Stomach smooth muscle (tissue), 2 donors: ENCODE results near the gene NTRK1.

Experiments
- H3K27ac ChIP-seq: one replicate; pipeline ENCODE4 v1.7.0; 2013; ENCODE audit warnings: mild to moderate bottlenecking, low read length, inconsistent platforms
- H3K27me3 ChIP-seq, 2 donors: one replicate each; pipeline ENCODE4 v1.7.0; 2013; ENCODE audit warnings: low read length in 2 of 2; ENCODE audit not compliant: insufficient read depth in 2 of 2, control insufficient read depth in 1 of 2
- H3K36me3 ChIP-seq, 2 donors: one replicate each; pipeline ENCODE4 v1.7.0; 2013; ENCODE audit warnings: low read length in 2 of 2; ENCODE audit not compliant: control insufficient read depth in 2 of 2, insufficient read depth in 2 of 2
- H3K4me1 ChIP-seq: one replicate; pipeline ENCODE4 v1.7.0; 2013; ENCODE audit warnings: low read length; ENCODE audit not compliant: control insufficient read depth, insufficient read depth
- H3K4me3 ChIP-seq, 2 donors: one replicate each; pipeline ENCODE4 v1.7.0; 2013; ENCODE audit warnings: low read length in 2 of 2
- H3K9ac ChIP-seq, 2 donors: one replicate each; pipeline ENCODE4 v1.7.0; 2013; ENCODE audit warnings: low read length in 2 of 2, mild to moderate bottlenecking in 1 of 2
- H3K9me3 ChIP-seq, 2 donors: one replicate each; pipeline ENCODE4 v1.7.0; 2013; ENCODE audit warnings: low read length in 2 of 2; ENCODE audit not compliant: control insufficient read depth in 2 of 2
- donor health status: healthy.
- donor health status: Pancreatic carcinoma.

Gene NTRK1

GRCh38 chr1:156892190-156893047 lies 31.8 kb downstream of the NTRK1 start:
- H3K36me3 ChIP-seq, result no peaks in the 10 kb centered on the region
- H3K4me3 ChIP-seq, result peak overlapping the region; percentile 25 to 60
- H3K9me3 ChIP-seq, result no peaks in the 10 kb centered on the region
- peaks cover 26 to 34% of the 10 kb centered on the region in 2 donors for H3K27me3 ChIP-seq
- no peak overlapping the region for H3K27ac ChIP-seq
- H3K9ac ChIP-seq, result peak overlapping the region; percentile 33 to 47
- peaks cover 28% of the 10 kb centered on the region for H3K4me1 ChIP-seq

- H3K27ac ChIP-seq, result peak within 1 kb of the TSS; percentile 55
- H3K36me3 ChIP-seq, result no peaks in the 10 kb centered on the region
- peaks cover 28% of the 10 kb centered on the region for H3K4me1 ChIP-seq
- no peaks in the 10 kb centered on the region for H3K9me3 ChIP-seq
- peaks cover 22 to 34% of the 10 kb centered on the region in 2 donors for H3K27me3 ChIP-seq
- peak within 1 kb of the TSS; percentile 65 to 68 for H3K4me3 ChIP-seq
- H3K9ac ChIP-seq, result peak within 1 kb of the TSS; percentile 21 to 53
Measured at GRCh38 chr1:156893048-156893953, 32.6 kb downstream of the NTRK1 start, which contains the start of gene PEAR1. Gene PEAR1, plus strand, starts transcription at chr1:156893718. Its CDS starts 10,209 bp downstream, at chr1:156903927.

GRCh38 chr1:156894001-156894400 lies 33.3 kb downstream of the NTRK1 start:
- H3K27me3 ChIP-seq, result peaks cover 19 to 34% of the 10 kb centered on the region in 2 donors
- peak overlapping the region; percentile 55 for H3K27ac ChIP-seq
- no peaks in the 10 kb centered on the region for H3K36me3 ChIP-seq
- peak overlapping the region; percentile 65 to 68 for H3K4me3 ChIP-seq
- H3K9me3 ChIP-seq, result no peaks in the 10 kb centered on the region
- H3K9ac ChIP-seq, result peak overlapping the region; percentile 21 to 53
- H3K4me1 ChIP-seq, result peaks cover 28% of the 10 kb centered on the region

GRCh38 chr1:156894711-156895454 lies 34.2 kb downstream of the NTRK1 start:
- peak overlapping the region; percentile 5 to 27 for H3K9ac ChIP-seq
- no peaks in the 10 kb centered on the region for H3K9me3 ChIP-seq
- peak overlapping the region in 1 of 2 donors; percentile 68 for H3K4me3 ChIP-seq
- H3K36me3 ChIP-seq, result no peaks in the 10 kb centered on the region
- H3K4me1 ChIP-seq, result peaks cover 30% of the 10 kb centered on the region
- peak overlapping the region; percentile 55 for H3K27ac ChIP-seq
- peaks cover 19 to 34% of the 10 kb centered on the region in 2 donors for H3K27me3 ChIP-seq

- Histone ChIP-seq H3K9ac (peak overlapping the region in 1 of 2 donors; percentile 9), H3K4me3 (no peak overlapping the region), H3K4me1 (peaks cover 30% of the 10 kb centered on the region), H3K9me3 (no peaks in the 10 kb centered on the region), H3K27ac (peak overlapping the region; percentile 55), H3K27me3 (peaks cover 19 to 34% of the 10 kb centered on the region in 2 donors), H3K36me3 (no peaks in the 10 kb centered on the region)
Measured at GRCh38 chr1:156895455-156895812, 34.8 kb downstream of the NTRK1 start.

GRCh38 chr1:156895927-156896326 lies 35.3 kb downstream of the NTRK1 start:
- no peak overlapping the region for H3K27ac ChIP-seq
- H3K27me3 ChIP-seq, result peaks cover 19 to 34% of the 10 kb centered on the region in 2 donors
- no peak overlapping the region for H3K4me3 ChIP-seq
- peaks cover 32% of the 10 kb centered on the region for H3K4me1 ChIP-seq
- H3K36me3 ChIP-seq, result no peaks in the 10 kb centered on the region
- H3K9me3 ChIP-seq, result no peaks in the 10 kb centered on the region
- H3K9ac ChIP-seq, result no peak overlapping the region

GRCh38 chr1:156896490-156897033 lies 35.9 kb downstream of the NTRK1 start:
- Histone ChIP-seq H3K27me3 (peaks cover 19 to 34% of the 10 kb centered on the region in 2 donors), H3K9ac (no peak overlapping the region), H3K27ac (no peak overlapping the region), H3K4me1 (peaks cover 34% of the 10 kb centered on the region), H3K9me3 (no peaks in the 10 kb centered on the region), H3K4me3 (peak overlapping the region in 1 of 2 donors; percentile 15), H3K36me3 (no peaks in the 10 kb centered on the region)

- Histone ChIP-seq H3K4me3 (peak overlapping the region in 1 of 2 donors; percentile 15), H3K36me3 (no peaks in the 10 kb centered on the region), H3K4me1 (peaks cover 30% of the 10 kb centered on the region), H3K27ac (no peak overlapping the region), H3K9me3 (no peaks in the 10 kb centered on the region), H3K9ac (no peak overlapping the region), H3K27me3 (peaks cover 19 to 30% of the 10 kb centered on the region in 2 donors)
Measured at GRCh38 chr1:156897078-156897825, 36.6 kb downstream of the NTRK1 start.

GRCh38 chr1:156898161-156898566 lies 37.5 kb downstream of the NTRK1 start:
- H3K9me3 ChIP-seq, result no peaks in the 10 kb centered on the region
- H3K4me1 ChIP-seq, result peaks cover 25% of the 10 kb centered on the region
- peak overlapping the region in 1 of 2 donors; percentile 52 for H3K4me3 ChIP-seq
- no peak overlapping the region for H3K9ac ChIP-seq
- peaks cover 18 to 26% of the 10 kb centered on the region in 2 donors for H3K27me3 ChIP-seq
- no peak overlapping the region for H3K27ac ChIP-seq
- no peaks in the 10 kb centered on the region for H3K36me3 ChIP-seq
